ENCODE results near the gene TEX10.

DNA sequence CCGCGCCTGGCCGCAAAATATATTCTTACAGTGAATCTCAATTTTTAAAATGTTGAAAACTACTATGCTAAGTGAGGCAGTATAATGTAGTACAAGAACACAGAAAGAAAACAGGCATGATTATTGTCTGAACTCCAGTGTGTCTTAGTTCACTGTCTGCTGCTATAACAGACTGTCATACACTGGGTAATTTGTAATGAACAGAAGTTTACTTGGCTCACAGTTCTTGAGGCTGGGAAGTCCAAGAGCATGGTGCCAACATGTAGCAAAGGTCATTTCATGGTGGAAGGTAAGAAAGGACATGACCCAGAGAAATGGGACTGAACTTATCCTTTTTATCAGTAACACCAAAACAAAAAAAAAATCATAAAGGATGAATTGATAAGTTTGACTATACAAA lies 19.9 kb upstream of the TEX10 start:
- TF ChIP-seq, protein P1, sequence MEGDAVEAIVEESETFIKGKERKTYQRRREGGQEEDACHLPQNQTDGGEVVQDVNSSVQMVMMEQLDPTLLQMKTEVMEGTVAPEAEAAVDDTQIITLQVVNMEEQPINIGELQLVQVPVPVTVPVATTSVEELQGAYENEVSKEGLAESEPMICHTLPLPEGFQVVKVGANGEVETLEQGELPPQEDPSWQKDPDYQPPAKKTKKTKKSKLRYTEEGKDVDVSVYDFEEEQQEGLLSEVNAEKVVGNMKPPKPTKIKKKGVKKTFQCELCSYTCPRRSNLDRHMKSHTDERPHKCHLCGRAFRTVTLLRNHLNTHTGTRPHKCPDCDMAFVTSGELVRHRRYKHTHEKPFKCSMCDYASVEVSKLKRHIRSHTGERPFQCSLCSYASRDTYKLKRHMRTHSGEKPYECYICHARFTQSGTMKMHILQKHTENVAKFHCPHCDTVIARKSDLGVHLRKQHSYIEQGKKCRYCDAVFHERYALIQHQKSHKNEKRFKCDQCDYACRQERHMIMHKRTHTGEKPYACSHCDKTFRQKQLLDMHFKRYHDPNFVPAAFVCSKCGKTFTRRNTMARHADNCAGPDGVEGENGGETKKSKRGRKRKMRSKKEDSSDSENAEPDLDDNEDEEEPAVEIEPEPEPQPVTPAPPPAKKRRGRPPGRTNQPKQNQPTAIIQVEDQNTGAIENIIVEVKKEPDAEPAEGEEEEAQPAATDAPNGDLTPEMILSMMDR (IDR thresholded peaks at IDR 0.05): no peak
- TF ChIP-seq POLR2A (IDR thresholded peaks at IDR 0.05): no peak
